Retina (tissue), 1 donor: ENCODE results near the gene ST14.
"Not testable (repeated sequence)": the region's sequence is repeated elsewhere in the genome, so short reads cannot be mapped to it uniquely, and the experiment has no call there.

ENCODE experiments used
- DNase-seq: peaks from one replicate; pipeline ENCODE4 v3.0.0-alpha.2; 2016

ST14 gene

DNA sequence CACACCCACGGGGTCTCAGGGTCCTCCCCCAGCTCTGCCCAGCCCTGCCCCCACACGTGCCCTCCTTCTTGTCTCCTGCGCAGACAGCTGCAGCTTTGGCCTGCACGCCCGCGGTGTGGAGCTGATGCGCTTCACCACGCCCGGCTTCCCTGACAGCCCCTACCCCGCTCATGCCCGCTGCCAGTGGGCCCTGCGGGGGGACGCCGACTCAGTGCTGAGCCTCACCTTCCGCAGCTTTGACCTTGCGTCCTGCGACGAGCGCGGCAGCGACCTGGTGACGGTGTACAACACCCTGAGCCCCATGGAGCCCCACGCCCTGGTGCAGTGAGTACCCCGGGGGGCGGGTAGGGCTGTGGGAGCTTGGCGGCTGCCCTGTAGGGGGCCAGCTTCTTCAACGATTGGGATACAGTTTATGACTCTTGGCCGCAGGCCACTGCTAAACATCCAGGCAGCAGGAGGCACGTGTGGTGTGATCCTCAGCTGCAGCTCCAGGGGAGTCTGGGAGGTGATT is 30.8 kb downstream of the ST14 start:
- no peak for DNase-seq

DNA sequence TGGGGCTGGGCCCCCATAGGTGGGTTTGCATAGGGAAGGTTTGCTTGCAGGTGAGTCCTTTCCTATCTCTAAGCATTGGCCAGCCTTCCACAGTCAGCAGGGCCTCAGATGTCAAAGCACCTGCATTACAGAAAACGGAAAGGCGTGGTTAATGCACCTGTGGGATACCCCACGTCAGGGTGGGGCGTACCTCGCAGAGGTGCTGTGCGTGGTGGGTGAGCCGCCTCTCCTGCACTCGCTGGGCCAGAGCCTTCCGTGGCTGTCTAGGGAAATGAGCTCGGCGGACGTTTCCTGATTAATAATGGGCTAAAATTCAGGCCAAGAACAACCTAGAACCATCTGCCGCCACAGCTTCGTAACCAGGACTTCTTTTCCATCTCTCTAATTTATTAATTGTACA is 32.3 kb downstream of the ST14 start:
- no peak for DNase-seq

DNA sequence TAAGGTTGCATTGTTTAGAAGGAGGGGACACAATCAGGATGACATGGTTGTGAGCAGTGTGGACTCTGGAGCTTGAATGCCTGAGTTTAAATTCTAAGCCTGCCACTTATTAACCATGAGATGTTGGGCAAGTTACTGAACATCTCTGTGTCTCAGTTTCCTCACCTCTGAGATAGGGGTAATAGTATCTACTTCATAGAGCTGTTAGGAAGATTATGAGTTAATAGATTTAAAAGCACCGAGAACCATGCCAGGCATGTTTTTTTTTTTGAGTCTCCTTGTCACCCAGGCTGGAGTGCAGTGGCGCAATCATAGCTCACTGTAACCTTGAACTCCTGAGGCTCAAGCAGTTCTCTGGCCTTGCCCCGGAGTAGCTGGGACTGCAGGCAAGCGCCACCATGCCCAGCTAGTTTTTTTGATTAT is 33.3 kb downstream of the ST14 start:
- DNase-seq: no peak

DNA sequence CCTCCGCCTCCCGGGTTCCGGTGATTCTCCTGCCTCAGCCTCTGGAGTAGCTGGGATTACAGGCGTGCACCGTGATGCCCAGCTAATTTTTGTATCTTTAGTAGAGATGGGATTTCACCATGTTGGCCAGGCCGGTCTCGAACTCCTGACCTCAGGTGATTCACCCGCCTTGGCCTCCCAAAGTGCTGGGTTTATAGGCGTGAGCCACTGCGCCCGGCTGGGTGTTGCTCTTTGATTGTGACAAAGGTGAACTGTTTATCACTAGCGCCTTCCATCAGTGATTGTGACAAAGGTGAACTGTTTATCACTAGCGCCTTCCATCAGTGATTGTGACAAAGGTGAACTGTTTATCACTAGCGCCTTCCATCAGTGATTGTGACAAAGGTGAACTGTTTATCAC is 34.0 kb downstream of the ST14 start:
- not testable (repeated sequence) for DNase-seq

DNA sequence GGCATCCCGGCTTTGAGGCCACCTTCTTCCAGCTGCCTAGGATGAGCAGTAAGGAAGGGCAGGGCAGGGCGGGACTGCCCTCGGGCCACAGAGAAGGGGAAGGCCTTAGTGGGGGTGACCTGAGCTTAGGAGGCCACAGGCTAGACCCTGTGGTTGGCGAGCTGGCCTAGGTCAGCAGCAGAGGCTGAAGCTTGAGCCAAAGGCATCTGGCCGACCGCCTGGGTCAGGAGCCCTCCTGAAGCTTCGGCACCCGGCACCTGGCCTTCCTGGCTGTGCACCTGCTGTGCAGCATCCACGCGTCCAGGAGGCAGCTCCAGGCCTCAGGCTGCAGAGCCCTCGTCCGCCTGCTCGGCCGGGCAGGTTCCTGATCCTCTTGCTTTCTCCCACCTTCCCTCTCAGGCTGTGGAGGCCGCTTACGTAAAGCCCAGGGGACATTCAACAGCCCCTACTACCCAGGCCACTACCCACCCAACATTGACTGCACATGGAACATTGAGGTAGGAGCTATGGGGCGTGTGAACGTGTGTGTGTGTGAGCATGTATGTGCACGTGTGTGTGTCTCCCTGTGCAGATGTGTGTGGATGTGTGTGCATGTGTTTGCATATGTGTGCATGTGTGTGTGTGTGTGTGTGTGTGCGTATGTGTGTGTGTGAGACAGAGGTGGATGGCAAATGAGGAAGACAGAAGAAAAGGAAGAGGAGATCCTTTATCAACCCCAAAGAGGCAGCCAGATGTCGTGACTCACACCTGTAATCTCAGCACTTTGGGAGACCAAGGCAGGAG is 34.9 kb downstream of the ST14 start:
- DNase-seq: no peak

GRCh38 chr11:130197386-130198035 is 37.9 kb downstream of the ST14 start:
- no peak for DNase-seq

GRCh38 chr11:130198292-130198691 is 38.7 kb downstream of the ST14 start:
- no peak for DNase-seq

DNA sequence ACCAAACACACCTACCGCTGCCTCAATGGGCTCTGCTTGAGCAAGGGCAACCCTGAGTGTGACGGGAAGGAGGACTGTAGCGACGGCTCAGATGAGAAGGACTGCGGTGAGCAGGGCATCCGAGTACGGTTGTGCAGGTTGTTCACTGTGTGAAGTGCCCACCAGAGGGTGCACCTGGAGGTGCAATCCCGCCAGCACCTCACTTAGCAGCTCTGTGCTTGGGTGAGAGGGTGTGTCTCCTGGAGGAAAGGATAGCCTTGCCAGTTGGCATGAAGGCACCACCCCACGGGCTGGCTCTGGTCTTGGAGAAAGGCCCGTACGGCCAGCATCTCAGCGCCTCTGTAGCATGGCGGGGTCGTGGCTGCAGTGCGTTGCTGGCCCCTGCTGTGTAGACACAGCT is 39.4 kb downstream of the ST14 start:
- DNase-seq: no peak

DNA sequence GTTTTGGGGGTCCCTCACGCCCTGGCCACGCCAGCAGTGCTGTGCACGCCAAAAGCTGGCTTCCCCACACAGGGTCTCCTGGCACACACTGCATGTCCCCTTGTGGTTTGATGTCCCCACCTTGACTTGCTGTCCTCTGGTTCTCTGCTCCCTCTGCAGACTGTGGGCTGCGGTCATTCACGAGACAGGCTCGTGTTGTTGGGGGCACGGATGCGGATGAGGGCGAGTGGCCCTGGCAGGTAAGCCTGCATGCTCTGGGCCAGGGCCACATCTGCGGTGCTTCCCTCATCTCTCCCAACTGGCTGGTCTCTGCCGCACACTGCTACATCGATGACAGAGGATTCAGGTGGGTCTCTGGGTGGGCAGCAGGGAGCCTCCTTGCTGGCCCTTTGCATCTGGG is 40.2 kb downstream of the ST14 start:
- DNase-seq: no peak

GRCh38 chr11:130201026-130201425 is 41.4 kb downstream of the ST14 start:
- DNase-seq: no peak

DNA sequence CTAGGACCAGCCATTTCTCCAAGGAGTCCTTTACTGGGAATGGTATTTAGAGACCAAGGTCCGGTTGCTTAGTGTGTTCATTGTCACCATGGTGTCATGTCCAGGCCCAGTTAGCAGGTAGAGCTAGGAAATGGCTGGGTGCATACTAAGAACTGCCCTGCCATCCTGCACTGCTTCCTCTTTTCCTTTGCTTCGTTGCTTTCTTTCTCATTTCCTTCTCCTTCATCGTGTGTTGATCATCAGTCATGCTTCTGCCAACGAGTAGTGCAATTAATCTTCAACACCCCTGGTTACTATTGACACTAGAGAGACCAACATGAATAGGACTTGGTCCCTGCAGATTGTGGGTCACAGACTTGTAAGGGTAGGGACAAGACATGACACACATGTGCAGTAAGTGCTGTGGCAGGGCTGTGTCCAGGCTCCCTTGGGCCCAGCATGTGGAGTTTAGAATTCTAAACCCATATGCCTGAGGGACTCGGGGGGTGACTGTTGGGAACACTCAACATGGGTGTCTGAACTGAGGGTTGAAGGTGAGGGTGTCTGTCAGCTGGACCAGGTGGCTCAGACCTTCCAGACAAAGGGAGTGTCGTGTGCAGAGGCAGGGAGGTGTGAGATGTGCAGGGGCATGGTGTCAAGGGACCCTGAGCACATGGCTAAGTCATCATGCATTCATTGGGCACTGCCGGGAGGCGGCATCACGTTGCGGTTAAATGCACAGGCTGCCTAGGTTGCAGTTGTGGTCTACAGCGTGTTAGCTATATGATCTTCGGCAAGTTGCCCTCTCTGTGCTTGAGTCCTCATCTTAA is 42.6 kb downstream of the ST14 start:
- no peak for DNase-seq

GRCh38 chr11:130202818-130203689 is 43.5 kb downstream of the ST14 start:
- DNase-seq: no peak

GRCh38 chr11:130203766-130204702 is 44.5 kb downstream of the ST14 start:
- DNase-seq: no peak

DNA sequence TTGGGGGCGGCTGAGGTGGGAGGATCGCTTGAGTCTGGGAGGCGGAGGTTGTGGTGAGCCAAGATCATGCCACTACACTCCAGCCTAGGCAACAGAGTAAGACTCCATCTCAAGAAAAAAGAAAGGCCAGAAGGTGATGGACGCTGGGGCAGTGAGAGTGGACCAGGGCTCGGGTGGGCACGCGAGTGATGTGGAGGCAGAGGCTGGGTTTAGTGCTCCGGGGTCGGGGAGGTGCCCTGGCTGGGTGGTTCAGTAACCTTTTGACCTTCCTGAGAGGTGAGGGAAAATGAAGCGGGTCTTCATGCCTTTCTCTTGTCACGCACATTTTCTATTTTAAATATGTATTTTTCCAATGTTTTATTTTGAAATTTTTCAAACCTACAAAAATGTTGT is 45.1 kb downstream of the ST14 start:
- no peak for DNase-seq

- DNase-seq: no peak
Observed at GRCh38 chr11:130206141-130206540, 46.6 kb downstream of the ST14 start.

DNA sequence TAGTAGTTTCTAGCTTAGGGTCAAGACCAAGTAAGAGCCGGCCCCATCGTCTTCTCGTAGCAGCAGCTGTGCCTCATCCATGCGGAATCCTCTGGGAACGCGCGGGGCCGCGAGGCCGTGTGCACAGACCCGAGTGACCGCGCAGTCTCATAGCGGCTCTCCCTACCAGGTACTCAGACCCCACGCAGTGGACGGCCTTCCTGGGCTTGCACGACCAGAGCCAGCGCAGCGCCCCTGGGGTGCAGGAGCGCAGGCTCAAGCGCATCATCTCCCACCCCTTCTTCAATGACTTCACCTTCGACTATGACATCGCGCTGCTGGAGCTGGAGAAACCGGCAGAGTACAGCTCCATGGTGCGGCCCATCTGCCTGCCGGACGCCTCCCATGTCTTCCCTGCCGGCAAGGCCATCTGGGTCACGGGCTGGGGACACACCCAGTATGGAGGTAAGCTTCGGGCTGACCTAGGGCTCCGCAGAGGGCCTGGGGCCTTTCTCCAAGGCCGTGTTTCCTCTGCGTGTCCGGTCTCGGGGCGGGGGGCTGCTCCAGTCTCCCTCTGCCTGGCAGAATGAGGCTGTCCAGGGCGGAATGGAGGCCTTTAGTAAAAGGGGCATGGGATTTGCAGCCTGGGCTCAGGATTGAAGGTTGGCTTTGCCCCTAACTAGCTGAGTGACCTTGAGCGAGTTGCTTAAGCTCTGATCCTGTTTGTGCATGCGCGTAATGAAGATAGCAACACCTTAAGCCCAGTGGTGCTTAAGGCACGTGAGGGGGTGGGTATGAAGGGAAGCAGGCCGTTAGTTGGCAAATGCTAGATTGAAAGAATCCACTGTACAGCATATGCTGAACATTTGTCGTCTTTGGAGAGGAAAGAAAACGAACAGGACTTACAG is 48.9 kb downstream of the ST14 start:
- no peak for DNase-seq

DNA sequence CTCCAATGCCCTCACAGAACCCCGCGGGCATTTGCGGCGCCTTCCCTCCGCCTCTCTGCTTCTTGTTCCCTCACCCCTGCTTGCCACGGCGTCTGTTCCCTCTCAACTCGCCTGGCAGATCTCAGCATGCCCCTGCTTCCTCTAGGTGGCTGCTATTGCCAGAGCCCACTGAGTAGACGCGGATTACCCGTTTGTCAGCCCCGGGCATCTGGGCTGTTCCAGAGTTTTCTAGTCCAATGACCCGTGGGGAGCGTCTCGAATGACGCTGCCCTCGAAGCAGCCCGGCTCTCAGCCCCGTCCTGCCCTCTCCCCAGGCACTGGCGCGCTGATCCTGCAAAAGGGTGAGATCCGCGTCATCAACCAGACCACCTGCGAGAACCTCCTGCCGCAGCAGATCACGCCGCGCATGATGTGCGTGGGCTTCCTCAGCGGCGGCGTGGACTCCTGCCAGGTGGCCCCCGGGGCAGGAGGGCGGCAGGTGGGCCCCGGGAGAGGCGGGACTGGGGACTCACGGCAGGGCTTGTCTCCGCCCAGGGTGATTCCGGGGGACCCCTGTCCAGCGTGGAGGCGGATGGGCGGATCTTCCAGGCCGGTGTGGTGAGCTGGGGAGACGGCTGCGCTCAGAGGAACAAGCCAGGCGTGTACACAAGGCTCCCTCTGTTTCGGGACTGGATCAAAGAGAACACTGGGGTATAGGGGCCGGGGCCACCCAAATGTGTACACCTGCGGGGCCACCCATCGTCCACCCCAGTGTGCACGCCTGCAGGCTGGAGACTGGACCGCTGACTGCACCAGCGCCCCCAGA is 49.7 kb downstream of the ST14 start:
- DNase-seq: no peak

DNA sequence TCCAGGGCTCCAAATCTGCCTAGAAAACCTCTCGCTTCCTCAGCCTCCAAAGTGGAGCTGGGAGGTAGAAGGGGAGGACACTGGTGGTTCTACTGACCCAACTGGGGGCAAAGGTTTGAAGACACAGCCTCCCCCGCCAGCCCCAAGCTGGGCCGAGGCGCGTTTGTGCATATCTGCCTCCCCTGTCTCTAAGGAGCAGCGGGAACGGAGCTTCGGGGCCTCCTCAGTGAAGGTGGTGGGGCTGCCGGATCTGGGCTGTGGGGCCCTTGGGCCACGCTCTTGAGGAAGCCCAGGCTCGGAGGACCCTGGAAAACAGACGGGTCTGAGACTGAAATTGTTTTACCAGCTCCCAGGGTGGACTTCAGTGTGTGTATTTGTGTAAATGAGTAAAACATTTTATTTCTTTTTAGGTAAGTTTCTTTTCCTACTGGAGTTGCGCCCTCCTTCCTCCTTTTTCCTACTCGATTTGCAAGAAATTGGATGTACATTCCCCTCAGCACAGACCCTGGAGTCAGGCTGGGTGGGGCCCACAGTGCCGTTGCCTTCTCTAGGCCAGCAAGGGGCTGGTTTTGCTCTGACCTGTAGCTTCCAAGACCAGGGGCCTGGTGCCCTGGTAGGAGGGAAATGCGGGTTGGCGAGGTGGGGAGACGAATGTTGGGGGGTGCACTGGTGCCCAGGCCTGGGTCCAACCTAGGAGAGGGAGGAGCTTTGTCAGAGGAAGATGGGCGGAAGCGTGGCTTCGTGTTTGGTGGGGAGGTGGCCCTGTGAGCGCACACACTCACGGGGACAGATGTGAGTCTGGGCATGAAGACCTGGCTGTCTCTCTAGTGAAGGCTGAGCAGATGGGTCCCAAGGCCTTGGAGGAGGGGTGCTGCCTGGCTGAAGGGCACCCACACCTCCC is 50.6 kb downstream of the ST14 start:
- DNase-seq: no peak
